DOHH2 (cell line): Measurements from ENCODE around the gene PKM.

ENCODE experiments used
- H3F3A ChIP-seq: fragments of 200-600 bp; sonication (generic), shearing (Covaris generic); 2 replicates; pipeline ENCODE4 v1.6.0; 2016; ENCODE audit warnings: antibody characterized with exemption, mild to moderate bottlenecking; ENCODE audit not compliant: control insufficient read depth, insufficient read depth
- H3K27ac ChIP-seq: fragments of 200-600 bp; sonication (generic); 2 replicates; pipeline ENCODE4 v1.5.1; 2014; ENCODE audit warnings: low read depth, mild to moderate bottlenecking, low read length, moderate library complexity
- H3K27me3 ChIP-seq: fragments of 200-600 bp; sonication (generic); 2 replicates; pipeline ENCODE4 v1.6.1; 2014; ENCODE audit warnings: mild to moderate bottlenecking, low read length, mixed read lengths; ENCODE audit not compliant: control insufficient read depth
- H3K36me3 ChIP-seq: fragments of 200-600 bp; sonication (generic); 2 replicates; pipeline ENCODE4 v1.6.1; 2014; ENCODE audit warnings: mild to moderate bottlenecking, low read length, moderate library complexity, mixed read lengths; ENCODE audit not compliant: control insufficient read depth
- H3K4me1 ChIP-seq: fragments of 200-600 bp; sonication (generic); 2 replicates; pipeline ENCODE4 v1.6.1; 2014; ENCODE audit warnings: mild to moderate bottlenecking, low read length, mixed read lengths; ENCODE audit not compliant: control insufficient read depth
- H3K4me2 ChIP-seq: fragments of 200-600 bp; sonication (generic); 2 replicates; pipeline ENCODE4 v1.6.0; 2014; ENCODE audit warnings: mild to moderate bottlenecking, low read length, moderate library complexity
- H3K4me3 ChIP-seq: fragments of 200-600 bp; sonication (generic); 2 replicates; pipeline ENCODE4 v1.5.1; 2014; ENCODE audit warnings: mild to moderate bottlenecking, low read length, mixed read lengths
- H3K79me2 ChIP-seq: fragments of 200-600 bp; sonication (generic); 2 replicates; pipeline ENCODE4 v1.6.1; 2014; ENCODE audit warnings: mild to moderate bottlenecking, low read length, mixed read lengths; ENCODE audit not compliant: control insufficient read depth
- H3K9me2 ChIP-seq: fragments of 200-600 bp; sonication (generic); replicated peaks from 2 replicates; pipeline ENCODE4 v1.6.1; 2014; ENCODE audit warnings: mild to moderate bottlenecking, low read length, mixed read lengths; ENCODE audit not compliant: control insufficient read depth
- H3K9me3 ChIP-seq: fragments of 200-600 bp; sonication (generic); 2 replicates; pipeline ENCODE4 v1.6.1; 2014; ENCODE audit warnings: antibody characterized with exemption, low read length, mixed read lengths; ENCODE audit not compliant: control insufficient read depth, insufficient read depth
- H4K20me1 ChIP-seq: fragments of 200-600 bp; sonication (generic); 2 replicates; pipeline ENCODE4 v1.6.0; 2014; ENCODE audit warnings: low read depth, mild to moderate bottlenecking, antibody characterized with exemption, low read length, moderate library complexity; ENCODE audit not compliant: control insufficient read depth, insufficient read depth
- EZH2phosphoT487 ChIP-seq: fragments of 200-600 bp; sonication (generic); IDR thresholded peaks from 2 replicates; pipeline ENCODE4 v1.6.1; 2017; ENCODE audit warnings: borderline replicate concordance, mild to moderate bottlenecking, antibody characterized with exemption, low read length, moderate library complexity, mixed read lengths
- TF ChIP-seq, protein P1 (sequence below): fragments of 200-600 bp; sonication (generic); IDR thresholded peaks from one replicate; pipeline ENCODE4 v1.5.1; 2014; ENCODE audit warnings: antibody characterized with exemption, mild to moderate bottlenecking, low read depth, low read length; ENCODE audit not compliant: poor library complexity, severe bottlenecking

PKM gene

GRCh38 chr15:72227720-72228119 is 3.3 kb downstream of the PKM start:
- Histone ChIP-seq H3K9me3 (no peaks in the 10 kb centered on the region), H3F3A (peaks cover 46% of the 10 kb centered on the region), H3K4me1 (peaks cover 55% of the 10 kb centered on the region), H3K27ac (peak overlapping the region; percentile 91), H3K27me3 (no peaks in the 10 kb centered on the region), H3K4me3 (peak overlapping the region; percentile 98), H3K79me2 (peaks cover 90% of the 10 kb centered on the region), H3K4me2 (peak overlapping the region; percentile 99), H3K36me3 (peaks cover 71% of the 10 kb centered on the region), H4K20me1 (peaks cover 43% of the 10 kb centered on the region), H3K9me2 (no peaks in the 10 kb centered on the region)
- TF ChIP-seq, protein P1, sequence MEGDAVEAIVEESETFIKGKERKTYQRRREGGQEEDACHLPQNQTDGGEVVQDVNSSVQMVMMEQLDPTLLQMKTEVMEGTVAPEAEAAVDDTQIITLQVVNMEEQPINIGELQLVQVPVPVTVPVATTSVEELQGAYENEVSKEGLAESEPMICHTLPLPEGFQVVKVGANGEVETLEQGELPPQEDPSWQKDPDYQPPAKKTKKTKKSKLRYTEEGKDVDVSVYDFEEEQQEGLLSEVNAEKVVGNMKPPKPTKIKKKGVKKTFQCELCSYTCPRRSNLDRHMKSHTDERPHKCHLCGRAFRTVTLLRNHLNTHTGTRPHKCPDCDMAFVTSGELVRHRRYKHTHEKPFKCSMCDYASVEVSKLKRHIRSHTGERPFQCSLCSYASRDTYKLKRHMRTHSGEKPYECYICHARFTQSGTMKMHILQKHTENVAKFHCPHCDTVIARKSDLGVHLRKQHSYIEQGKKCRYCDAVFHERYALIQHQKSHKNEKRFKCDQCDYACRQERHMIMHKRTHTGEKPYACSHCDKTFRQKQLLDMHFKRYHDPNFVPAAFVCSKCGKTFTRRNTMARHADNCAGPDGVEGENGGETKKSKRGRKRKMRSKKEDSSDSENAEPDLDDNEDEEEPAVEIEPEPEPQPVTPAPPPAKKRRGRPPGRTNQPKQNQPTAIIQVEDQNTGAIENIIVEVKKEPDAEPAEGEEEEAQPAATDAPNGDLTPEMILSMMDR = no peak
- no peak for TF ChIP-seq EZH2phosphoT487

GRCh38 chr15:72227192-72227586 is 3.8 kb downstream of the PKM start:
- H4K20me1 ChIP-seq = peaks cover 48% of the 10 kb centered on the region
- TF ChIP-seq, protein P1 = no peak
- no peak for TF ChIP-seq EZH2phosphoT487
- H3K4me3 ChIP-seq = peak overlapping the region; percentile 98
- H3F3A ChIP-seq = peaks cover 45% of the 10 kb centered on the region
- no peaks in the 10 kb centered on the region for H3K9me3 ChIP-seq
- H3K27ac ChIP-seq = peak overlapping the region; percentile 91
- no peaks in the 10 kb centered on the region for H3K27me3 ChIP-seq
- peaks cover 51% of the 10 kb centered on the region for H3K4me1 ChIP-seq
- no peaks in the 10 kb centered on the region for H3K9me2 ChIP-seq
- peaks cover 95% of the 10 kb centered on the region for H3K79me2 ChIP-seq
- peaks cover 76% of the 10 kb centered on the region for H3K36me3 ChIP-seq
- H3K4me2 ChIP-seq = peak overlapping the region; percentile 99

- Histone ChIP-seq H3K27ac (no peak overlapping the region), H3K9me3 (no peaks in the 10 kb centered on the region), H3K9me2 (no peaks in the 10 kb centered on the region), H3K4me3 (no peak overlapping the region), H4K20me1 (peaks cover 73% of the 10 kb centered on the region), H3K27me3 (no peaks in the 10 kb centered on the region), H3F3A (peaks cover 31% of the 10 kb centered on the region), H3K79me2 (peaks cover 99% of the 10 kb centered on the region), H3K4me1 (peaks cover 35% of the 10 kb centered on the region), H3K4me2 (no peak overlapping the region), H3K36me3 (peaks cover 90% of the 10 kb centered on the region)
- no peak for TF ChIP-seq EZH2phosphoT487
- TF ChIP-seq, protein P1 = no peak
Observed at GRCh38 chr15:72223278-72223677, 7.7 kb downstream of the PKM start.
